Fibroblast of the aortic adventitia (primary cell): Measurements from ENCODE around the gene LAMP1. TPM values are rescaled to one million over a fixed set of nuclear protein-coding genes. Genes with fewer than 3 reads are reported as not detected.

ENCODE experiments used
- DNase-seq: peaks from one replicate; pipeline ENCODE4 v3.0.0-alpha.2; 2010; ENCODE audit warnings: low read depth
- H3K4me3 ChIP-seq: 2 replicates; pipeline ENCODE4 v1.5.1; 2011; ENCODE audit warnings: low read depth, mild to moderate bottlenecking, control low read depth, low read length, moderate library complexity
- CTCF ChIP-seq: IDR thresholded peaks from 2 replicates; pipeline ENCODE4 v1.5.1; 2011; ENCODE audit warnings: mild to moderate bottlenecking, low read length, control low read depth, inconsistent platforms; ENCODE audit not compliant: insufficient read depth
- total RNA-seq: library from RNA; depleted of rRNA; stranded (reverse); fragments of >200 nt; gene quantifications from 2 replicates; pipeline ENCODE4 v1.2.3, GENCODE V29; 2012; ENCODE audit warnings: low replicate concordance

LAMP1 gene
- total RNA-seq, 1 donor, result 161 TPM

- no peak overlapping the region for H3K4me3 ChIP-seq
- DNase-seq, result no peak
- TF ChIP-seq CTCF, result no peak
These were observed 27.4 kb downstream of the LAMP1 start for GRCh38 chr13:113324398-113324797.

- no peak for DNase-seq
- TF ChIP-seq CTCF, result no peak
- no peak overlapping the region for H3K4me3 ChIP-seq
These were observed 28.7 kb downstream of the LAMP1 start for GRCh38 chr13:113325779-113326178.

- no peak for DNase-seq
These were observed 30.3 kb downstream of the LAMP1 start for GRCh38 chr13:113327391-113327765.

GRCh38 chr13:113327766-113328471 lies 30.9 kb downstream of the LAMP1 start:
- H3K4me3 ChIP-seq, result no peak overlapping the region
- TF ChIP-seq CTCF, result no peak
- DNase-seq, result no peak

More at GRCh38 chr13:113327391-113327765, 30.3 kb downstream of the LAMP1 start:
- no peak overlapping the region for H3K4me3 ChIP-seq
- TF ChIP-seq CTCF, result no peak

- DNase-seq, result no peak
- no peak for TF ChIP-seq CTCF
- H3K4me3 ChIP-seq, result no peak overlapping the region
These were observed 31.8 kb downstream of the LAMP1 start for GRCh38 chr13:113328851-113329250.

- no peak for DNase-seq
- no peak overlapping the region for H3K4me3 ChIP-seq
- no peak for TF ChIP-seq CTCF
These were observed 32.7 kb downstream of the LAMP1 start for GRCh38 chr13:113329656-113330312.
